ENCODE measurements around the gene UBE2S. TPM values are rescaled to one million over a fixed set of nuclear protein-coding genes. Genes with fewer than 3 reads are reported as not detected.

The UBE2S gene
- total and polyA plus RNA-seq, 12 donors = 8.8 to 57.1 (median 18.8) TPM

GRCh38 chr19:55382522-55383054 lies 25.0 kb downstream of the UBE2S start:
- no peak overlapping the region for H3K4me3 ChIP-seq
- TF ChIP-seq CTCF (IDR thresholded peaks at IDR 0.05) (no peak), POLR2A (IDR thresholded peaks at IDR 0.05) (no peak)
- WGBS, 4 donors = 98 to 100% (median 100%) methylated on average over 3 of the region's 3 CpGs
- no peaks in the 10 kb centered on the region for H3K9me3 ChIP-seq (replicated peaks in 1 of 3)
- DNase-seq = no peak
- H3K27ac ChIP-seq = no peak overlapping the region
- intact Hi-C loops (cut with DNase I) = loop anchor here in 1 of 2 donors (5.0 kb wide), 1 partner anchor 80 kb away; no protein-coding TSS in a partner anchor
- H3K36me3 ChIP-seq (replicated peaks in 1 of 2) = peaks cover 0 to 7% of the 10 kb centered on the region in 2 donors
- H3K4me1 ChIP-seq (replicated peaks in 1 of 2) = peaks cover 24 to 25% of the 10 kb centered on the region in 2 donors
- no peaks in the 10 kb centered on the region for H3K27me3 ChIP-seq

GRCh38 chr19:55382013-55382412 lies 25.6 kb downstream of the UBE2S start:
- Histone ChIP-seq H3K27me3 (no peaks in the 10 kb centered on the region), H3K4me1 (replicated peaks in 1 of 2) (peaks cover 18 to 19% of the 10 kb centered on the region in 2 donors), H3K4me3 (no peak overlapping the region), H3K9me3 (replicated peaks in 1 of 3) (no peaks in the 10 kb centered on the region), H3K36me3 (replicated peaks in 1 of 2) (peaks cover 0 to 1% of the 10 kb centered on the region in 2 donors), H3K27ac (no peak overlapping the region)
- intact Hi-C loops (cut with DNase I) = loop anchor here in 1 of 2 donors (5.0 kb wide), 1 partner anchor 80 kb away; no protein-coding TSS in a partner anchor
- 96 to 99% (median 97%) methylated on average over 5 of the region's 5 CpGs for WGBS, 4 donors
- no peak for DNase-seq
- TF ChIP-seq POLR2A (IDR thresholded peaks at IDR 0.05) = no peak
- TF ChIP-seq CTCF (IDR thresholded peaks at IDR 0.05) = no peak

GRCh38 chr19:55379174-55379573 lies 28.4 kb downstream of the UBE2S start:
- H3K27me3 ChIP-seq = peaks cover 13% of the 10 kb centered on the region
- intact Hi-C loops (cut with DNase I) = no loop called here
- 73 to 82% (median 78%) methylated on average over 9 to 11 of the region's 11 CpGs for WGBS, 4 donors
- H3K27ac ChIP-seq = no peak overlapping the region
- H3K9me3 ChIP-seq (replicated peaks in 1 of 3) = no peaks in the 10 kb centered on the region
- DNase-seq = no peak
- no peak overlapping the region for H3K4me3 ChIP-seq
- H3K4me1 ChIP-seq (replicated peaks in 1 of 2) = peaks cover 5 to 6% of the 10 kb centered on the region in 2 donors
- TF ChIP-seq POLR2A (IDR thresholded peaks at IDR 0.05) (no peak), CTCF (IDR thresholded peaks at IDR 0.05) (no peak)
- H3K36me3 ChIP-seq (replicated peaks in 1 of 2) = no peaks in the 10 kb centered on the region

GRCh38 chr19:55377356-55378131 lies 30.0 kb downstream of the UBE2S start:
- 33 to 39% (median 36%) methylated on average over 12 to 43 of the region's 43 CpGs for WGBS, 4 donors
- no peak overlapping the region for H3K27ac ChIP-seq
- no peak for DNase-seq
- H3K27me3 ChIP-seq = peaks cover 20% of the 10 kb centered on the region
- no peak overlapping the region for H3K4me3 ChIP-seq
- no peaks in the 10 kb centered on the region for H3K4me1 ChIP-seq (replicated peaks in 1 of 2)
- no peaks in the 10 kb centered on the region for H3K9me3 ChIP-seq (replicated peaks in 1 of 3)
- H3K36me3 ChIP-seq (replicated peaks in 1 of 2) = no peaks in the 10 kb centered on the region
- TF ChIP-seq CTCF (IDR thresholded peaks at IDR 0.05) (no peak), POLR2A (IDR thresholded peaks at IDR 0.05) (no peak)
- intact Hi-C loops (cut with DNase I) = no loop called here
